H9 (cell line): Measurements from ENCODE around the gene GPM6B. TPM values are rescaled to one million over a fixed set of nuclear protein-coding genes. Genes with fewer than 3 reads are reported as not detected.

Experiments used
- DNase-seq: peaks from one replicate; pipeline ENCODE4 v3.0.0-alpha.2; 2017
- H2AFZ ChIP-seq: one replicate; pipeline ENCODE4 v1.6.1; 2013; ENCODE audit warnings: mild to moderate bottlenecking, low read length, control low read depth, moderate library complexity
- H2AK5ac ChIP-seq: 2 replicates; pipeline ENCODE4 v1.6.1; 2013; ENCODE audit warnings: low read length, control low read depth, mixed read lengths; ENCODE audit not compliant: insufficient read length
- H2BK120ac ChIP-seq: one replicate; pipeline ENCODE4 v1.6.1; 2013; ENCODE audit warnings: low read depth, mild to moderate bottlenecking, low read length, control low read depth, inconsistent platforms; ENCODE audit not compliant: poor library complexity, severe bottlenecking
- H2BK12ac ChIP-seq: 2 replicates; pipeline ENCODE4 v1.6.1; 2013; ENCODE audit warnings: low read length, control low read depth, mixed read lengths, low read depth; ENCODE audit not compliant: insufficient read length
- H2BK15ac ChIP-seq: 2 replicates; pipeline ENCODE4 v1.6.1; 2013; ENCODE audit warnings: low read depth, low read length, control low read depth
- H2BK20ac ChIP-seq: one replicate; pipeline ENCODE4 v1.6.1; 2013; ENCODE audit warnings: low read depth, mild to moderate bottlenecking, low read length, control low read depth, inconsistent platforms; ENCODE audit not compliant: poor library complexity, severe bottlenecking
- H2BK5ac ChIP-seq: 2 replicates; pipeline ENCODE4 v1.6.1; 2013; ENCODE audit warnings: low read length, control low read depth, mixed read lengths; ENCODE audit not compliant: insufficient read length
- H3K14ac ChIP-seq: 2 replicates; pipeline ENCODE4 v1.6.1; 2013; ENCODE audit warnings: low read length, control low read depth; ENCODE audit not compliant: insufficient read depth
- H3K18ac ChIP-seq: 2 replicates; pipeline ENCODE4 v1.6.1; 2013; ENCODE audit warnings: low read depth, mild to moderate bottlenecking, mixed read lengths, low read length, control low read depth; ENCODE audit not compliant: insufficient read length
- H3K23ac ChIP-seq: 2 replicates; pipeline ENCODE4 v1.6.1; 2013; ENCODE audit warnings: low read length, control low read depth, mixed read lengths, low read depth; ENCODE audit not compliant: insufficient read length
- H3K23me2 ChIP-seq: 2 replicates; pipeline ENCODE4 v1.6.1; 2013; ENCODE audit warnings: low read depth, mild to moderate bottlenecking, mixed read lengths, low read length, control low read depth; ENCODE audit not compliant: insufficient read length, poor library complexity, severe bottlenecking
- H3K27ac ChIP-seq: 2 replicates; pipeline ENCODE4 v1.5.1; 2013; ENCODE audit warnings: low read length, control low read depth, mixed read lengths, low read depth; ENCODE audit not compliant: insufficient read length
- H3K27me3 ChIP-seq: 2 replicates; pipeline ENCODE4 v1.6.1; 2013; ENCODE audit warnings: low read length, control low read depth, inconsistent platforms; ENCODE audit not compliant: insufficient read depth
- H3K4ac ChIP-seq: 2 replicates; pipeline ENCODE4 v1.6.1; 2013; ENCODE audit warnings: low read depth, mild to moderate bottlenecking, control low read depth, inconsistent platforms, low read length, moderate library complexity
- H3K4me1 ChIP-seq: 2 replicates; pipeline ENCODE4 v1.6.1; 2013; ENCODE audit warnings: low read length, control low read depth, inconsistent platforms; ENCODE audit not compliant: insufficient read depth
- H3K4me2 ChIP-seq: 2 replicates; pipeline ENCODE4 v1.6.1; 2013; ENCODE audit warnings: low read length, control low read depth, mixed read lengths; ENCODE audit not compliant: insufficient read length, insufficient read depth
- H3K56ac ChIP-seq: 2 replicates; pipeline ENCODE4 v1.6.1; 2013; ENCODE audit warnings: low read depth, mild to moderate bottlenecking, mixed read lengths, low read length, control low read depth; ENCODE audit not compliant: insufficient read length
- H3K79me1 ChIP-seq: 2 replicates; pipeline ENCODE4 v1.6.1; 2013; ENCODE audit warnings: low read depth, mild to moderate bottlenecking, moderate library complexity, low read length, control low read depth, inconsistent platforms; ENCODE audit not compliant: insufficient read depth, poor library complexity, severe bottlenecking
- H3K79me2 ChIP-seq: 2 replicates; pipeline ENCODE4 v1.6.1; 2013; ENCODE audit warnings: low read length, control low read depth, inconsistent platforms; ENCODE audit not compliant: insufficient read depth
- H3K9ac ChIP-seq: 2 replicates; pipeline ENCODE4 v1.6.1; 2013; ENCODE audit warnings: low read length, control low read depth, mixed read lengths; ENCODE audit not compliant: insufficient read length; ENCODE audit errors: extremely low read depth
- H3K9me3 ChIP-seq: one replicate; pipeline ENCODE4 v1.6.1; 2013; ENCODE audit warnings: low read depth, low read length, inconsistent platforms; ENCODE audit not compliant: control insufficient read depth
- H3T11ph ChIP-seq: one replicate; pipeline ENCODE4 v1.6.1; 2013; ENCODE audit warnings: mild to moderate bottlenecking, low read length, control low read depth, inconsistent platforms
- H4K20me1 ChIP-seq: one replicate; pipeline ENCODE4 v1.6.1; 2013; ENCODE audit not compliant: control insufficient read depth, insufficient read length, insufficient read depth
- H4K5ac ChIP-seq: 2 replicates; pipeline ENCODE4 v1.6.1; 2013; ENCODE audit warnings: low read depth, mild to moderate bottlenecking, mixed read lengths, low read length, control low read depth; ENCODE audit not compliant: insufficient read length
- H4K8ac ChIP-seq: replicated peaks from 2 replicates; pipeline ENCODE4 v1.6.1; 2013; ENCODE audit warnings: low read length, control low read depth, mixed read lengths, low read depth; ENCODE audit not compliant: insufficient read length
- H4K91ac ChIP-seq: 2 replicates; pipeline ENCODE4 v1.6.1; 2013; ENCODE audit warnings: low read depth, mild to moderate bottlenecking, moderate library complexity, mixed read lengths, low read length, control low read depth; ENCODE audit not compliant: insufficient read length
- H3K27ac Mint-ChIP-seq, 3 experiments: 2 replicates in 2 of 3; 3 replicates in 1 of 3; pipeline ENCODE4 v1.8.0; 2020 to 2021; ENCODE audit warnings: mixed read lengths in 3 of 3, mild to moderate bottlenecking in 1 of 3, moderate library complexity in 1 of 3
- H3K27me3 Mint-ChIP-seq: 2 replicates; pipeline ENCODE4 v1.8.0; 2021; ENCODE audit warnings: low read depth, mild to moderate bottlenecking, moderate library complexity, mixed read lengths
- H3K36me3 Mint-ChIP-seq, 3 experiments: 2 replicates in 2 of 3; 3 replicates in 1 of 3; pipeline ENCODE4 v1.8.0; 2020 to 2021; ENCODE audit warnings: low read depth in 3 of 3, mixed read lengths in 3 of 3; ENCODE audit not compliant: insufficient read depth in 1 of 3
- H3K4me1 Mint-ChIP-seq, 2 experiments: 2 replicates each; pipeline ENCODE4 v1.8.0; 2020; ENCODE audit warnings: mixed read lengths in 2 of 2
- H3K4me3 Mint-ChIP-seq, 2 experiments: 2 replicates in 1 of 2; 3 replicates in 1 of 2; pipeline ENCODE4 v1.8.0; 2020 to 2021; ENCODE audit warnings: mild to moderate bottlenecking in 2 of 2, mixed read lengths in 2 of 2, moderate library complexity in 1 of 2
- H3K9me3 Mint-ChIP-seq, 2 experiments: 2 replicates in 1 of 2; 3 replicates in 1 of 2; pipeline ENCODE4 v1.8.0; 2020; ENCODE audit warnings: mild to moderate bottlenecking in 2 of 2, mixed read lengths in 2 of 2, moderate library complexity in 1 of 2
- WGBS: extraction: QIAGEN DNeasy Blood & Tissue Kit; methylation state at CpG from one replicate; pipeline ENCODE4 v1.1.7; 2013; ENCODE audit warnings: missing lambda C conversion rate, low lambda C conversion rate, mixed read lengths; ENCODE audit not compliant: insufficient read length; ENCODE audit errors: extremely low coverage; 5-methylcytosine and 5-hydroxymethylcytosine counted together
- total RNA-seq: library from RNA; stranded (reverse); gene quantifications from 2 replicates; pipeline ENCODE4 v1.2.1, GENCODE V29; 2021
- TF ChIP-seq, protein P1 (sequence below): fragments of 200-600 bp; sonication (generic); conservative IDR thresholded peaks from 3 replicates; pipeline ENCODE4 v1.8.0; 2021; ENCODE audit warnings: antibody characterized with exemption, mild to moderate bottlenecking

The GPM6B gene
- total RNA-seq, 1 experiment from 2014 or later: 73.9 TPM

- H4K5ac ChIP-seq: no peak overlapping the region
- no peaks in the 10 kb centered on the region for H3K23me2 ChIP-seq
- 0 out of 2 replicates have a peak, but pooled peaks cover 2% of the 10 kb centered on the region for H3K79me2 ChIP-seq
- H2BK12ac ChIP-seq: no peak overlapping the region
- no peak overlapping the region for H2AK5ac ChIP-seq
- H3K79me1 ChIP-seq: no peaks in the 10 kb centered on the region
- H3K27me3 ChIP-seq: no peaks in the 10 kb centered on the region
- no CpG with 5 or more reads among the region's 6 CpGs for WGBS
- H3K4me1 ChIP-seq: no peaks in the 10 kb centered on the region; the same call in 1 of the 2 replicates
- no peak overlapping the region for H2BK20ac ChIP-seq
- no peak overlapping the region for H3K14ac ChIP-seq
- Mint-ChIP-seq H3K27me3 (no peaks in the 10 kb centered on the region), H3K36me3 (peaks cover 0 to 6% (median 3%) of the 10 kb centered on the region in 3 experiments; a peak in 5 of 7 replicates), H3K9me3 (peaks cover 21 to 35% of the 10 kb centered on the region in 2 experiments), H3K4me3 (no peak overlapping the region), H3K4me1 (peaks cover 19 to 27% of the 10 kb centered on the region in 2 experiments), H3K27ac (0 out of 7 replicates have a peak overlapping the region, but pooled peaks of 1 of the 3 experiments have one; percentile 17)
- H4K20me1 ChIP-seq: no peaks in the 10 kb centered on the region
- H3K56ac ChIP-seq: no peak overlapping the region
- no peak overlapping the region for H2BK15ac ChIP-seq
- H2BK120ac ChIP-seq: no peak overlapping the region
- H4K91ac ChIP-seq: no peak overlapping the region
- no peak overlapping the region for H4K8ac ChIP-seq
- H3K4ac ChIP-seq: no peak overlapping the region
- H3K27ac ChIP-seq: no peak overlapping the region
- no peak overlapping the region for H3K9ac ChIP-seq
- no peak overlapping the region for H2AFZ ChIP-seq
- no peak overlapping the region for H2BK5ac ChIP-seq
- no peak overlapping the region for H3K4me2 ChIP-seq
- H3K9me3 ChIP-seq: no peaks in the 10 kb centered on the region
- no peak overlapping the region for H3T11ph ChIP-seq
- DNase-seq: no peak
- TF ChIP-seq, protein P1, sequence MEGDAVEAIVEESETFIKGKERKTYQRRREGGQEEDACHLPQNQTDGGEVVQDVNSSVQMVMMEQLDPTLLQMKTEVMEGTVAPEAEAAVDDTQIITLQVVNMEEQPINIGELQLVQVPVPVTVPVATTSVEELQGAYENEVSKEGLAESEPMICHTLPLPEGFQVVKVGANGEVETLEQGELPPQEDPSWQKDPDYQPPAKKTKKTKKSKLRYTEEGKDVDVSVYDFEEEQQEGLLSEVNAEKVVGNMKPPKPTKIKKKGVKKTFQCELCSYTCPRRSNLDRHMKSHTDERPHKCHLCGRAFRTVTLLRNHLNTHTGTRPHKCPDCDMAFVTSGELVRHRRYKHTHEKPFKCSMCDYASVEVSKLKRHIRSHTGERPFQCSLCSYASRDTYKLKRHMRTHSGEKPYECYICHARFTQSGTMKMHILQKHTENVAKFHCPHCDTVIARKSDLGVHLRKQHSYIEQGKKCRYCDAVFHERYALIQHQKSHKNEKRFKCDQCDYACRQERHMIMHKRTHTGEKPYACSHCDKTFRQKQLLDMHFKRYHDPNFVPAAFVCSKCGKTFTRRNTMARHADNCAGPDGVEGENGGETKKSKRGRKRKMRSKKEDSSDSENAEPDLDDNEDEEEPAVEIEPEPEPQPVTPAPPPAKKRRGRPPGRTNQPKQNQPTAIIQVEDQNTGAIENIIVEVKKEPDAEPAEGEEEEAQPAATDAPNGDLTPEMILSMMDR: no peak
- no peak overlapping the region for H3K23ac ChIP-seq
- H3K18ac ChIP-seq: no peak overlapping the region
Measured at GRCh38 chrX:13790206-13791131, 26.4 kb downstream of the GPM6B start.
